IMR-90 (cell line): ENCODE measurements around the gene STEAP1. TPM values are rescaled to one million over a fixed set of nuclear protein-coding genes. Genes with fewer than 3 reads are reported as not detected.

Experiments
- ATAC-seq: fragments of 200-7000 bp; cut with Tn5 transposase; 2 replicates; pipeline ENCODE4 v1.9.1; 2020; ENCODE audit warnings: low read depth, mild to moderate bottlenecking, moderate library complexity
- BruUV-seq: library from RNA; stranded (reverse); fragments of 400-500 nt; replicated peaks from 2 replicates; lab custom pipeline; 2021; lab: Mats Ljungman, UMichigan
- CTCF ChIA-PET: fragments of 300-600 bp; formaldehyde crosslinking; extraction: SDS; loops from one replicate; lab custom pipeline; 2021; ENCODE audit warnings: antibody characterized with exemption; lab: Yijun Ruan, JAX
- POLR2A ChIA-PET: fragments of 300-600 bp; sonication (Branson Sonifier 250); formaldehyde crosslinking; loops from one replicate; lab custom pipeline; 2022; ENCODE audit warnings: antibody characterized with exemption; ENCODE audit not compliant: unreplicated experiment; lab: Charles Lee
- DNase-seq: peaks from one replicate; pipeline ENCODE4 v3.0.0; 2013
- H2AFZ ChIP-seq: replicated peaks from 2 replicates; pipeline ENCODE3; 2013; ENCODE audit warnings: low read length, mild to moderate bottlenecking; ENCODE audit not compliant: poor library complexity
- H2AK5ac ChIP-seq: 2 replicates; pipeline ENCODE4 v1.6.1; 2013; ENCODE audit warnings: low read depth, low read length, inconsistent platforms
- H2AK9ac ChIP-seq: replicated peaks from 2 replicates; pipeline ENCODE3; 2013; ENCODE audit warnings: mild to moderate bottlenecking, low read depth, low read length, moderate library complexity; ENCODE audit not compliant: poor library complexity
- H2BK120ac ChIP-seq: 2 replicates; pipeline ENCODE4 v1.6.1; 2013; ENCODE audit warnings: low read depth, low read length, inconsistent platforms
- H2BK15ac ChIP-seq: 3 replicates; pipeline ENCODE4 v1.6.1; 2013; ENCODE audit warnings: low read depth, low read length, inconsistent platforms
- H2BK20ac ChIP-seq: 2 replicates; pipeline ENCODE4 v1.6.1; 2013; ENCODE audit warnings: low read depth, mild to moderate bottlenecking, inconsistent platforms, low read length, moderate library complexity
- H2BK5ac ChIP-seq: 2 replicates; pipeline ENCODE4 v1.6.1; 2013; ENCODE audit warnings: mild to moderate bottlenecking, low read depth, low read length, inconsistent platforms; ENCODE audit not compliant: poor library complexity, severe bottlenecking
- H3K14ac ChIP-seq: replicated peaks from 2 replicates; pipeline ENCODE4 v1.6.1; 2013; ENCODE audit warnings: low read depth, low read length, inconsistent platforms
- H3K18ac ChIP-seq: 2 replicates; pipeline ENCODE4 v1.6.1; 2013; ENCODE audit warnings: low read depth, low read length, control low read depth
- H3K23ac ChIP-seq: 2 replicates; pipeline ENCODE4 v1.6.1; 2013; ENCODE audit warnings: low read depth, low read length, inconsistent platforms
- H3K27ac ChIP-seq: 2 replicates; pipeline ENCODE4 v1.5.1; 2013; ENCODE audit warnings: mild to moderate bottlenecking, control low read depth, low read length; ENCODE audit not compliant: insufficient read depth
- H3K27me3 ChIP-seq: 2 replicates; pipeline ENCODE4 v1.6.1; 2013; ENCODE audit warnings: low read length; ENCODE audit not compliant: control insufficient read depth, insufficient read depth
- H3K36me3 ChIP-seq: 2 replicates; pipeline ENCODE4 v1.6.1; 2013; ENCODE audit warnings: low read length, mixed read lengths; ENCODE audit not compliant: control insufficient read depth, insufficient read depth
- H3K4ac ChIP-seq: 2 replicates; pipeline ENCODE4 v1.6.1; 2013; ENCODE audit warnings: low read depth, low read length, inconsistent platforms
- H3K4me1 ChIP-seq: 2 replicates; pipeline ENCODE4 v1.6.1; 2013; ENCODE audit warnings: low read length, mixed read lengths; ENCODE audit not compliant: control insufficient read depth, insufficient read depth
- H3K4me2 ChIP-seq: 2 replicates; pipeline ENCODE4 v1.6.1; 2013; ENCODE audit warnings: low read depth, mild to moderate bottlenecking, control low read depth, low read length, moderate library complexity
- H3K4me3 ChIP-seq: 2 replicates; pipeline ENCODE4 v1.5.1; 2013; ENCODE audit warnings: low read depth, mild to moderate bottlenecking, control low read depth, low read length, moderate library complexity; ENCODE audit not compliant: insufficient read depth
- H3K56ac ChIP-seq: 2 replicates; pipeline ENCODE4 v1.6.1; 2013; ENCODE audit warnings: low read length, inconsistent platforms; ENCODE audit not compliant: insufficient read depth; ENCODE audit errors: extremely low read depth
- H3K79me1 ChIP-seq, 2 experiments: 2 replicates each; pipeline ENCODE4 v1.6.1; 2013; ENCODE audit warnings: low read length in 2 of 2, inconsistent platforms in 1 of 2, low read depth in 1 of 2
- H3K9ac ChIP-seq: 2 replicates; pipeline ENCODE4 v1.6.1; 2013; ENCODE audit warnings: low read depth, low read length, control low read depth
- H3K9me1 ChIP-seq: 2 replicates; pipeline ENCODE4 v1.6.1; 2013; ENCODE audit warnings: low read length, inconsistent platforms; ENCODE audit not compliant: insufficient read depth
- H3K9me3 ChIP-seq: 2 replicates; pipeline ENCODE4 v1.6.1; 2013; ENCODE audit warnings: low read length; ENCODE audit not compliant: control insufficient read depth, insufficient read depth
- H4K20me1 ChIP-seq: 2 replicates; pipeline ENCODE4 v1.6.1; 2013; ENCODE audit warnings: low read length, inconsistent platforms; ENCODE audit not compliant: insufficient read depth
- H4K5ac ChIP-seq: 2 replicates; pipeline ENCODE4 v1.6.1; 2013; ENCODE audit warnings: mild to moderate bottlenecking, low read depth, low read length, control low read depth
- H4K8ac ChIP-seq, 2 experiments: 2 replicates each; pipeline ENCODE4 v1.6.1; 2013; ENCODE audit warnings: low read depth in 2 of 2, low read length in 2 of 2, control low read depth in 1 of 2, inconsistent platforms in 1 of 2
- H4K91ac ChIP-seq: 2 replicates; pipeline ENCODE4 v1.6.1; 2013; ENCODE audit warnings: low read depth, low read length, inconsistent platforms; ENCODE audit not compliant: insufficient read depth
- BHLHE40 ChIP-seq: fragments of 150-350 bp; IDR thresholded peaks from 2 replicates; pipeline ENCODE4 v1.6.1; 2016; ENCODE audit warnings: mild to moderate bottlenecking, low read depth, low read length
- CEBPB ChIP-seq: IDR thresholded peaks from 2 replicates; pipeline ENCODE4 v1.6.1; 2012; ENCODE audit warnings: low read depth, low read length, improper control_type of control experiment
- CHD1 ChIP-seq: IDR thresholded peaks from 2 replicates; pipeline ENCODE4 v1.6.1; 2012; ENCODE audit warnings: low read depth, low read length, improper control_type of control experiment
- ELK1 ChIP-seq: fragments of 150-350 bp; IDR thresholded peaks from 2 replicates; pipeline ENCODE4 v1.6.1; 2016; ENCODE audit warnings: low read depth, mild to moderate bottlenecking, low read length, moderate library complexity, borderline replicate concordance
- MAFK ChIP-seq: IDR thresholded peaks from 2 replicates; pipeline ENCODE4 v1.6.1; 2012; ENCODE audit warnings: low read depth, low read length, improper control_type of control experiment
- MXI1 ChIP-seq: IDR thresholded peaks from 2 replicates; pipeline ENCODE4 v1.6.1; 2012; ENCODE audit warnings: low read depth, mild to moderate bottlenecking, low read length, moderate library complexity, borderline replicate concordance
- NFE2L2 ChIP-seq: fragments of 150-350 bp; IDR thresholded peaks from 2 replicates; pipeline ENCODE4 v1.6.1; 2016; ENCODE audit warnings: low read depth, mild to moderate bottlenecking, low read length
- RAD21 ChIP-seq: IDR thresholded peaks from 2 replicates; pipeline ENCODE4 v1.6.1; 2012; ENCODE audit warnings: low read length, improper control_type of control experiment
- RCOR1 ChIP-seq: IDR thresholded peaks from 2 replicates; pipeline ENCODE4 v1.6.1; 2012; ENCODE audit warnings: mild to moderate bottlenecking, low read length, improper control_type of control experiment; ENCODE audit not compliant: insufficient replicate concordance
- RFX5 ChIP-seq: IDR thresholded peaks from 2 replicates; pipeline ENCODE4 v1.8.0; 2012; ENCODE audit warnings: low read depth, mild to moderate bottlenecking, low read length, moderate library complexity
- SMC3 ChIP-seq: fragments of 150-350 bp; IDR thresholded peaks from 2 replicates; pipeline ENCODE4 v1.6.1; 2016; ENCODE audit warnings: low read depth, mild to moderate bottlenecking, antibody characterized with exemption, low read length, moderate library complexity
- USF2 ChIP-seq: fragments of 150-350 bp; IDR thresholded peaks from 2 replicates; pipeline ENCODE4 v1.6.1; 2017; ENCODE audit warnings: mild to moderate bottlenecking, antibody characterized with exemption, low read length, low read depth
- WGBS, 2 experiments: methylation state at CpG; one replicate each; pipeline versions ENCODE4 v1.1.5 to v1.1.7; 2013; ENCODE audit warnings: missing lambda C conversion rate in 2 of 2; ENCODE audit not compliant: insufficient read length in 1 of 2; ENCODE audit errors: extremely low coverage in 2 of 2; 5-methylcytosine and 5-hydroxymethylcytosine counted together
- dilution Hi-C: fragments of 300-500 bp; cut with HindIII; formaldehyde crosslinking; loops from one replicate; pipeline ENCODE4 v1.14.3; 2018; ENCODE audit warnings: low sequenced_read_pairs; ENCODE audit not compliant: unreplicated experiment
- in situ Hi-C: fragments of 300-500 bp; cut with MboI; formaldehyde crosslinking; loops from 3 replicates; pipeline ENCODE4 v1.14.3; 2019; ENCODE audit warnings: low sequenced_read_pairs, inconsistent platforms, mixed read lengths
- intact Hi-C: fragments of 100-400 bp; cut with micrococcal nuclease; formaldehyde crosslinking; loops from 2 replicates; pipeline ENCODE4 v1.10.0; 2022
- polyA plus RNA-seq, 3 experiments: library from polyadenylated mRNA; depleted of rRNA; stranded (reverse); fragments of >200 nt; gene quantifications; 2 replicates each; pipeline ENCODE4 v1.2.3, GENCODE V29; 2012; ENCODE audit warnings: low replicate concordance in 1 of 3
- total RNA-seq: library from RNA; depleted of rRNA; stranded (reverse); fragments of >200 nt; gene quantifications from 2 replicates; pipeline ENCODE4 v1.2.3, GENCODE V29; 2012

STEAP1 gene
- total and polyA plus RNA-seq, 2 of the 4 experiments (the other 2 are of a cell fraction): 3.9 to 5.2 TPM

- Histone ChIP-seq H2BK15ac (no peak overlapping the region), H3K23ac (no peak overlapping the region), H3K9ac (no peak overlapping the region), H3K36me3 (no peaks in the 10 kb centered on the region), H3K9me3 (no peaks in the 10 kb centered on the region), H3K27me3 (no peaks in the 10 kb centered on the region), H3K79me1 (no peaks in the 10 kb centered on the region), H3K4ac (no peak overlapping the region), H2AFZ (no peak overlapping the region), H3K18ac (no peak overlapping the region), H3K56ac (no peak overlapping the region), H3K27ac (no peak overlapping the region), H4K91ac (no peak overlapping the region), H4K5ac (no peak overlapping the region), H3K9me1 (no peaks in the 10 kb centered on the region), H3K4me1 (peaks cover 5% of the 10 kb centered on the region), H3K4me3 (no peak overlapping the region), H2BK120ac (no peak overlapping the region), H3K14ac (no peak overlapping the region), H4K8ac (no peak overlapping the region), H4K20me1 (no peaks in the 10 kb centered on the region), H3K4me2 (no peak overlapping the region), H2BK20ac (no peak overlapping the region; the same call in 1 of the 2 replicates), H2AK5ac (no peak overlapping the region), H2BK5ac (no peak overlapping the region), H2AK9ac (no peak overlapping the region)
- DNase-seq (no peak), ATAC-seq (no peak)
- TF ChIP-seq CHD1 (no peak), BHLHE40 (no peak), MXI1 (no peak), USF2 (no peak), ELK1 (no peak), RAD21 (no peak), RCOR1 (no peak), CEBPB (no peak), SMC3 (no peak), MAFK (no peak), NFE2L2 (no peak), RFX5 (no peak)
- no CpG with 5 or more reads among the region's 2 CpGs for WGBS, 2 experiments
- ChIA-PET POLR2A (no interaction called here), CTCF (no interaction called here)
- dilution Hi-C loops: no loop called here
- BruUV-seq: no TSS peak
- intact Hi-C loops: no loop called here
- in situ Hi-C loops: no loop called here
These were observed 23.9 kb downstream of the STEAP1 start for GRCh38 chr7:90178166-90178565.
